IPS DF 19.7 (cell line): ENCODE data around the gene FMNL2.
"Not testable (repeated sequence)": the region's sequence is repeated elsewhere in the genome, so short reads cannot be mapped to it uniquely, and the experiment has no call there.

Source experiments
- DNase-seq: peaks from one replicate; pipeline ENCODE4 v3.0.0-alpha.2; 2013; ENCODE audit warnings: low read depth, low spot score

Gene FMNL2

GRCh38 chr2:152468899-152469692, 134.1 kb downstream of the FMNL2 start:
- DNase-seq, result no peak

GRCh38 chr2:152470861-152471854, 136.2 kb downstream of the FMNL2 start:
- no peak for DNase-seq

- DNase-seq, result no peak
Measured at GRCh38 chr2:152472481-152472887, 137.5 kb downstream of the FMNL2 start.

- DNase-seq, result no peak
Measured at GRCh38 chr2:152473151-152473857, 138.3 kb downstream of the FMNL2 start.

- DNase-seq, result not testable (repeated sequence)
Measured at GRCh38 chr2:152474523-152474922, 139.5 kb downstream of the FMNL2 start.

GRCh38 chr2:152475982-152476381, 141.0 kb downstream of the FMNL2 start:
- no peak for DNase-seq

GRCh38 chr2:152477347-152478092, 142.5 kb downstream of the FMNL2 start:
- no peak for DNase-seq

GRCh38 chr2:152479282-152479681, 144.3 kb downstream of the FMNL2 start:
- no peak for DNase-seq

- no peak for DNase-seq
Measured at GRCh38 chr2:152480821-152481399, 145.9 kb downstream of the FMNL2 start.

- no peak for DNase-seq
Measured at GRCh38 chr2:152481881-152482583, 147.1 kb downstream of the FMNL2 start.

GRCh38 chr2:152483276-152484063, 148.5 kb downstream of the FMNL2 start:
- no peak for DNase-seq

- DNase-seq, result no peak
Measured at GRCh38 chr2:152485954-152486736, 151.2 kb downstream of the FMNL2 start.

GRCh38 chr2:152486737-152487400, 151.9 kb downstream of the FMNL2 start:
- DNase-seq, result no peak

- no peak for DNase-seq
Measured at GRCh38 chr2:152488075-152488474, 153.1 kb downstream of the FMNL2 start.

GRCh38 chr2:152489364-152489763, 154.4 kb downstream of the FMNL2 start:
- no peak for DNase-seq

- DNase-seq, result no peak
Measured at GRCh38 chr2:152490686-152491455, 155.9 kb downstream of the FMNL2 start.

GRCh38 chr2:152492131-152492530, 157.2 kb downstream of the FMNL2 start:
- no peak for DNase-seq
